Measurements from ENCODE around the gene SLN.

SLN gene

DNA sequence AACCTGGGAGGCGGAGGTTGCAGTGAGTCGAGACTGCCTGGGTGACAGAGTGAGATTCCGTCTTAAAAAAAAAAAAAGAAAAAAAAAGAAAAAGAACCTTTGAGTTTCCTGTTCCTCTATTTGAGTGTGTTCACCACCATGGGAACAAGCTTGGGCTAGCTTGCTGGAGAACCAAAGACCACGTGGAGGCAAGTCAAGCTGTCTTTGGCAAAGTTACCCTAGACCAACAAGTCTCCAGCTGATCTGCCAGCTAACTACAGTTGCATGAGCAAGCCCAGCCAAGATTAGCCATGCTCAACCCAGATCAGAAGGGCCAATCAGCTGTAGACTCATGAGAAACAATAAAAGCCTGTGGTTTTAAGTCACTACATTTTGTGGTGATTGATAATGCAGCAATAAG, 29.7 kb downstream of the SLN start:
- DNase-seq: no peak
- TF ChIP-seq, protein P1, sequence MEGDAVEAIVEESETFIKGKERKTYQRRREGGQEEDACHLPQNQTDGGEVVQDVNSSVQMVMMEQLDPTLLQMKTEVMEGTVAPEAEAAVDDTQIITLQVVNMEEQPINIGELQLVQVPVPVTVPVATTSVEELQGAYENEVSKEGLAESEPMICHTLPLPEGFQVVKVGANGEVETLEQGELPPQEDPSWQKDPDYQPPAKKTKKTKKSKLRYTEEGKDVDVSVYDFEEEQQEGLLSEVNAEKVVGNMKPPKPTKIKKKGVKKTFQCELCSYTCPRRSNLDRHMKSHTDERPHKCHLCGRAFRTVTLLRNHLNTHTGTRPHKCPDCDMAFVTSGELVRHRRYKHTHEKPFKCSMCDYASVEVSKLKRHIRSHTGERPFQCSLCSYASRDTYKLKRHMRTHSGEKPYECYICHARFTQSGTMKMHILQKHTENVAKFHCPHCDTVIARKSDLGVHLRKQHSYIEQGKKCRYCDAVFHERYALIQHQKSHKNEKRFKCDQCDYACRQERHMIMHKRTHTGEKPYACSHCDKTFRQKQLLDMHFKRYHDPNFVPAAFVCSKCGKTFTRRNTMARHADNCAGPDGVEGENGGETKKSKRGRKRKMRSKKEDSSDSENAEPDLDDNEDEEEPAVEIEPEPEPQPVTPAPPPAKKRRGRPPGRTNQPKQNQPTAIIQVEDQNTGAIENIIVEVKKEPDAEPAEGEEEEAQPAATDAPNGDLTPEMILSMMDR (IDR thresholded peaks at IDR 0.05): no peak

DNA sequence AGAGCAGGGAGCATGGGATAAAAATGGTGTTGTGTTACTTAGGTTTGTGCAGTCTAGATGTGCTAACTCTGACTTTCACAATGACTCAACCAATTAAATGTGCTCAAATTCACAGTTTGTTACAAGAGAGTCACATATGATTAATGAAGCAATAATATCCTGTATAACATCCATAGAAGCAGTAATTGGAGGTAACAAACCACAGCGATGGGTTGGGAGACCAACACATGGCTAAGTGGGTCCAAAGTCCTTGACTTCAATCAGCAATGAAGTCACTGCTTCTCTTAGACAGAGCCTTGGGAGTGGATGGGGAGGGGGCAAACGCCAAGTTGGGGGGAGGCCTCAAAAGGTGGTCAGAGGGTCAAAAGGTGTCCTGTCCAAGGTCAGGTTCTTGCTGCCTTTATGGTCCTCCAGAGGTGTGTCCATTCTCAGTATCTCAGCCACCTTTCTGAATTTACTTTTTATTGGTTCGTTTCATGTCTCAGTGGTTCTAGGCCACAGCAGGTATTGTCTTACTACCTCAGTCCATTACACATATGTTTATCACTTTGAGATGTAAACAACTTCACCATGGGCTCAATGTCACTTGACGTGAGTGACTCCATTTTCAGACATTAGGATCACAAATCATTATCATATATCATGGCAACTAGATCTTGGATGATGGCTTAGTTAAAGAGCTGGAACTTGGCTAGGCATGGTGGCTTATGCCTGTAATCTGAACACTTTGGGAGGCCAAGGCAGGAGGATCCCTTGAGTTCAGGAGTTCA, 32.4 kb downstream of the SLN start:
- Histone ChIP-seq H3K36me3 (no peaks in the 10 kb centered on the region), H3K27ac (no peak overlapping the region), H3K27me3 (peaks cover 0 to 7% of the 10 kb centered on the region in 2 donors), H3K4me3 (no peak overlapping the region), H3K9me3 (no peaks in the 10 kb centered on the region), H3K4me1 (no peaks in the 10 kb centered on the region)
- TF ChIP-seq, protein P1 (IDR thresholded peaks at IDR 0.05): no peak
- intact Hi-C loops (cut with DNase I; ENCODE audit: low total_unique reads): no loop called here
- no peak for DNase-seq

More for the DNA sequence above, 29.7 kb downstream of the SLN start:
- Histone ChIP-seq H3K36me3 (no peaks in the 10 kb centered on the region), H3K27ac (no peak overlapping the region), H3K27me3 (peaks cover 0 to 3% of the 10 kb centered on the region in 2 donors), H3K4me1 (no peaks in the 10 kb centered on the region), H3K9me3 (no peaks in the 10 kb centered on the region), H3K4me3 (no peak overlapping the region)
- intact Hi-C loops (cut with DNase I; ENCODE audit: low total_unique reads): no loop called here

DNA sequence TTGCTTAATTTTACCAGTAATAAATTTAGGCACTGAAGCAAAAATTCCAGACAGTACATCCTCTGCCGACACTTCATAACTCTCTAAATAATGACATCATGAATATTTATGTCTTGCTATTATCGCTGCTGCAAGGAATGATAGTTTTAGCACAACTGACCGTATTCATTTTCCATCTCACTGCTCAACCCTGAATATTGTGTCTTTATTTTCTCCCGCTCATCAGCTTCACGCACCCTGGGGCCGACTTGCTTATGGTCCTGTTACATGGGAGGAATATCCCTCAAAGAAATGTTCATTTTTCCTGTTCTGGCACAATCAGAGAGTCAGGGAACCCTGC, 33.3 kb downstream of the SLN start:
- H3K27ac ChIP-seq: no peak overlapping the region
- intact Hi-C loops (cut with DNase I; ENCODE audit: low total_unique reads): no loop called here
- H3K27me3 ChIP-seq: peaks cover 0 to 7% of the 10 kb centered on the region in 2 donors
- TF ChIP-seq, protein P1 (IDR thresholded peaks at IDR 0.05): no peak
- H3K4me3 ChIP-seq: no peak overlapping the region
- H3K4me1 ChIP-seq: no peaks in the 10 kb centered on the region
- no peak for DNase-seq
- no peaks in the 10 kb centered on the region for H3K36me3 ChIP-seq
- no peaks in the 10 kb centered on the region for H3K9me3 ChIP-seq

DNA sequence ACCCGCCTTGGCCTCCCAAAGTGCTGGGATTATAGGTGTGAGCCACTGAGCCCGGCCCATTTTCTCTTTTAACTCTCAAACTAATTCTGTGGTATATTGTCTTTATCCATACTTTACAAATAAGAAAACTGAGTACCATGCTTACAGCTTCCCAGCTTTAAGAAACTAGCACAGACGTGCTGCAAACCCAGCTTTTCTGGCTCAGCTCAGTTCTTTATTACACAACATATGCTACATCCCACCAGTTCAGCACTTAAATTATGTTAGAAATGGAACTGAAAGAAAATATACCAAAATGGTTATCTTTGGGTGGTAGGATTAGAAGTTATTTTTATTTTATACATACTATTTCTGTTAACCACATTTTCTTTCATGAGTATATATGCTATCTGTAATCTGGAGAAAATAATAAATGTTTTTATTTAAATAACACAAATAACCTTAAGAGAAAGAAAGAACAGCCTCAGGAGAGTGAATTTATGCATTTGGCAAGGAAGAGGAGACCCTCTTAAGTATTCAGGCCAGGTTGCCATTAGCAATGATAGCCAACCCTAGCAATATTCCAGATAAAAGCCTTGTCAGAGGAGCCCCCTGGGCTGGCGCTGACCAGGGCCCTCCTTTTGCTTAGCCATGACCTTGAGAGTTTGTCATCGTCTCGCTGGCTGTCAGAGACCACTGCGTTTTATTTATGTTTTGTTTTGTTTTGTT, 33.8 kb downstream of the SLN start:
- H3K27ac ChIP-seq: no peak overlapping the region
- peaks cover 0 to 7% of the 10 kb centered on the region in 2 donors for H3K27me3 ChIP-seq
- no peaks in the 10 kb centered on the region for H3K36me3 ChIP-seq
- intact Hi-C loops (cut with DNase I; ENCODE audit: low total_unique reads): no loop called here
- H3K4me1 ChIP-seq: no peaks in the 10 kb centered on the region
- H3K4me3 ChIP-seq: no peak overlapping the region
- DNase-seq: no peak
- H3K9me3 ChIP-seq: no peaks in the 10 kb centered on the region
- TF ChIP-seq, protein P1 (IDR thresholded peaks at IDR 0.05): no peak

DNA sequence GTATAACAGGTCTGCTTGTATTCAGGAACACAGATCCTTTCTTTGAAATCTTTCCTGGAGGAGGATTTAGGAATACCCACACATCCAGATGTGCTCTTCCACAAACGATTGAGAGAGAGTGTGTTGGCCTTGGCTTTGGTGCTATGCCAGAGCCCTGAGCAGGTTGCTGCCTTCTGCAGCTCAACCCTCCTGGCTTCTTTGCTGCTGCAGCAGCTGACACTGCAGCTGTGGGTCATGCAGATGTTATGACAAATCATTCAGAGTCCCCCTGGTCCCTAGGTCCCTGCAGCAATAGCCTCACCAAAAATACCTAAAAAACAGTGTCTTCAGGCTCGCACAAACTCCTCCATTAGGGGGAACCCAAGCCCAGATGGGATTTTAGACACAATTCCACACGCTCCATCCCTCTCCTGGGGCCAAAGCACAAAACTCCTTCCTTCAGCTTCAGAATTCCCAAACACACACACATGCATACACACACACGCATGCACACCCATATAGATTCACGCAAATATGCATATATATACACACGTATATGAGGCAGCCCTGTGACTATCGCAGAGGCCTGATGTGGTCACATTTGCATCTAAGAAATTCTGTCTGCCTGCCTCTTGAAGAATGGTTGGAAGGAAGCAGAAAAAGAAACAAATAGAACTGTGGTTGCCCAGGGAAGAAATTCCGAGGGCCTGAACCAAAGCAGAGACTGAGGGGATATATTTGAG, 35.4 kb downstream of the SLN start:
- H3K36me3 ChIP-seq: no peaks in the 10 kb centered on the region
- H3K27ac ChIP-seq: no peak overlapping the region
- H3K9me3 ChIP-seq: no peaks in the 10 kb centered on the region
- no peak for DNase-seq
- TF ChIP-seq, protein P1 (IDR thresholded peaks at IDR 0.05): no peak
- no peak overlapping the region for H3K4me3 ChIP-seq
- intact Hi-C loops (cut with DNase I; ENCODE audit: low total_unique reads): no loop called here
- peaks cover 0 to 10% of the 10 kb centered on the region in 2 donors for H3K27me3 ChIP-seq
- H3K4me1 ChIP-seq: no peaks in the 10 kb centered on the region

Measured in tibial artery (tissue), 4 donors.